ENCODE data around the gene TSPAN10.

TSPAN10 gene

DNA sequence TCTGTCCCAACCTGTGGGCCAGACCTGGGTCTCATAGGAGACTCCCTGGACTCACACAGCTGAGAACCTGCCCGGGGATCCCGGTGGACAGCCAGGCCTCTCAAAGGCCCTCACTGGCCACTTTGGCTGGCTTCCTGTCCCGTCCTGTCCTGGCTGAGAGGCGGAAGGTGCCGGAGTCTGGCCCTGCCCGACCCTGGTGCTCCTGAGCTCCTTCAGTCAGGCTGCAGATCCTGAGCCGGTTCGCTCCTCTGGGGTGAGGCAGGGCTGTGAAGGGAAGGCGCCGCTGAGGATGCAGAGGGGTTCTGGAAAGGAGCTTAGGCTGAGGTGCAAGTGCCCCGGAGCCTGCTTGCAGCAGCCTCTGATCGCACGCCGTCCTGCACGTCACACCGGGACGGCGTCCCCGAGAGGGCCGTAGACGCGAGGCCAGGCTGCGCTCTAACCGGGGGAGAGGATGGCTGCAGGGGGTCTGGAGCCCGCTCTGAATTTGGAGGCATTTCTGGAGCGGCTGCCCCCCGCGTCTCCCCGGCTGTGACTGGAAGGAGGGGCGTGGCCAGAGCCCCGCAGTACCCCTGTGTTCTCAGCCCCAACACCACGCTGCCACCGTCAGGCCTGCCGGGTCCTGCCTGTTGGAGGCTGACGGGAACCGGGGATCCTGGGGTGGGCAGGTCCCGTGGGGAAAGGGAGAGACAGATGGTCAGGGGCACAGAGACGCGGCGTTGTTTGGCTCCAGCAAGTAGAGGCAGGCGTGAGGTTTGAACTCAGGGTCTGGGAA, 51.0 kb downstream of the TSPAN10 start:
- DNase-seq (ENCODE audit: low read depth, low spot score), result no peak

DNA sequence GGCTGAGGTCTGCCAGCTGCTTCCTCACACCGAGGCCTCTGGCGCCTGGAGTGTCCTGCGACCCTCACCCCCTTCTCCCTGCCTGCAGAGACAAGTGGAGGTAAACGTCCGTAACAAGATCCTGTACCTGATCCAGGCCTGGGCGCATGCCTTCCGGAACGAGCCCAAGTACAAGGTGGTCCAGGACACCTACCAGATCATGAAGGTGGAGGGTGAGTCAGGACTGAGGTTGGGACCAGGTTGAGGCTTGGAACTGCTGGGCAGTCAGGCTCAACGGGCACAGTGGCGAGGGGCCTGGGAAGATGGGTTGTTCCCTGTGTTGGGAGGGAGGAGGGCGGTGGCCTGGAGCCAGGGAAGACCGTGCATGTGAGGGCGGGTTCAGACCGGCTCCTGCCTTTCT, 51.6 kb downstream of the TSPAN10 start:
- no peak for DNase-seq (ENCODE audit: low read depth, low spot score)

DNA sequence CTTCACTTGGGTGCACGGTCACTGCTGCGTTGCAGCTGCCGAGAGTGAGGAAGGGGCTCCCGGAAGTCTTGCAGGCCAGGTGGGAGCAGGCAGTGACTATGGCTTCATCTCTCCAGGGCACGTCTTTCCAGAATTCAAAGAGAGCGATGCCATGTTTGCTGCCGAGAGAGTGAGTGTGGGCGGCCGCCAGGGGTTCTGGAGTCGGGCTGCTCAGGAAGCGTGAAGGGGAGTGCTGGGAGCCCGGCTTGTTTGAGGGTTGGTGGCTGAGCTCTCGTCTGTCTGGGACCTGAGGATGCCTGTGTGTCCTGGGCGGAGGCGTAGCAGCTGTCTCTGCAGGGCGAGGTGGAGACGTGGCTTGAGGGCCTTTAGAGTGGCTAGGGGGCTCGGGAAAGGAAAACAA, 53.1 kb downstream of the TSPAN10 start:
- no peak for DNase-seq (ENCODE audit: low read depth, low spot score)

- no peak for DNase-seq (ENCODE audit: low read depth, low spot score)
Measured at GRCh38 chr17:81690549-81690948, 53.6 kb downstream of the TSPAN10 start.

DNA sequence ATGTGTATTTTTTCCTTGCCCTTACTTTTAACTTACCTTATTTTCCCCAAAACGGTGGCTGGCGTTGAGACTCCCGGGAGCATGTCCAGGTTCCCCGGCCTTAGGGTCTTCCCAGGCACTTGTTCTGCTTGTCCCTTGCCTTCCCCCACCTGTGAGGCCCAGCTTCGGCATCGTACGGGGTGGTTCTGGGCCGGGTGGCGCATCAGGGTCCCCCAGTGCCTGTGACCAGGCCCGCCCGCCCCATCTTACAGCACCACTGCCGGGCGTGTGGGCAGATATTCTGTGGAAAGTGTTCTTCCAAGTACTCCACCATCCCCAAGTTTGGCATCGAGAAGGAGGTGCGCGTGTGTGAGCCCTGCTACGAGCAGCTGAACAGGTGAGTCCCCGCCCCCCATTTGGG, 54.2 kb downstream of the TSPAN10 start:
- DNase-seq (ENCODE audit: low read depth, low spot score), result no peak

GRCh38 chr17:81691608-81692007, 54.6 kb downstream of the TSPAN10 start:
- DNase-seq (ENCODE audit: low read depth, low spot score), result no peak

GRCh38 chr17:81693509-81694210, 56.7 kb downstream of the TSPAN10 start:
- no peak for DNase-seq (ENCODE audit: low read depth, low spot score)

GRCh38 chr17:81694810-81695209, 57.8 kb downstream of the TSPAN10 start:
- DNase-seq (ENCODE audit: low read depth, low spot score), result no peak

DNA sequence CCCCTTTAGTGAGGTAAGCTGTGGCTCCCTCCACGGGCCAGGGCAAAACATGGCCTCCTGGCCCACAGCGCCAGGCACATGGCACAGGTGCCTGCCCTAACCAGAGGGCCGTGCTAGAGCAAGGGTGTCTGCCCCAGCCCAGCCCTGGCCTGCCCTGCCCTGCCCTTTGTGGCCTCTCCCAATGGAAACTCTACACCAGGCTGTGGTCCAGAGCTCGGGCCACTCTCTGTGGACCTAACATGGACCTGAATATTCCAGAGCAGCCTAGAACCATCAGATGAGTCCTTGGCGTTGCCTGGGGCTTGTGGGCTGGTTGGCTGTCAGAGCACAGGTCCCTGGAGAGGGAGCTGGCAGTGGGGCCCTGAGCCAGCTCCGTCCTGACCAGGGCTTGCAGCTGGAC, 58.2 kb downstream of the TSPAN10 start:
- DNase-seq (ENCODE audit: low read depth, low spot score), result no peak

GRCh38 chr17:81695801-81696200, 58.8 kb downstream of the TSPAN10 start:
- DNase-seq (ENCODE audit: low read depth, low spot score), result no peak

DNA sequence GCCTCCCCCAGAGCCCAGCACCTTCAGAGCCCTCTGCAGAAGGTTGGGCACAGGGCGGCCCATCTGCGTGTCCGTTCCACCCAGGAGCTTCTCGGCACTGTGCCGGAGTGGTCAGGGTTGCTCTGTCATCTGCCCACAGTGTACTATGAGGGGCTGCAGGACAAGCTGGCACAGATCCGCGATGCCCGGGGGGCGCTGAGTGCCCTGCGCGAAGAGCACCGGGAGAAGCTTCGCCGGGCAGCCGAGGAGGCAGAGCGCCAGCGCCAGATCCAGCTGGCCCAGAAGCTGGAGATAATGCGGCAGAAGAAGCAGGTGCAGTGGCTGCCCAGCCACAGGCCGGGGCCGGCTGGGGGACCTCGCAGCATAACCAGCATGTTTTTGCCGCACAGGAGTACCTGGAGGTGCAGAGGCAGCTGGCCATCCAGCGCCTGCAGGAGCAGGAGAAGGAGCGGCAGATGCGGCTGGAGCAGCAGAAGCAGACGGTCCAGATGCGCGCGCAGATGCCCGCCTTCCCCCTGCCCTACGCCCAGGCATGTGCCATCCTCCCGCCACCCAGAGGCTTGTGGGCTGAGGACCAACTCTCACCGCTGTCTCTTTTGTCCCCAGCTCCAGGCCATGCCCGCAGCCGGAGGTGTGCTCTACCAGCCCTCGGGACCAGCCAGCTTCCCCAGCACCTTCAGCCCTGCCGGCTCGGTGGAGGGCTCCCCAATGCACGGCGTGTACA, 59.4 kb downstream of the TSPAN10 start:
- DNase-seq (ENCODE audit: low read depth, low spot score), result no peak

DNA sequence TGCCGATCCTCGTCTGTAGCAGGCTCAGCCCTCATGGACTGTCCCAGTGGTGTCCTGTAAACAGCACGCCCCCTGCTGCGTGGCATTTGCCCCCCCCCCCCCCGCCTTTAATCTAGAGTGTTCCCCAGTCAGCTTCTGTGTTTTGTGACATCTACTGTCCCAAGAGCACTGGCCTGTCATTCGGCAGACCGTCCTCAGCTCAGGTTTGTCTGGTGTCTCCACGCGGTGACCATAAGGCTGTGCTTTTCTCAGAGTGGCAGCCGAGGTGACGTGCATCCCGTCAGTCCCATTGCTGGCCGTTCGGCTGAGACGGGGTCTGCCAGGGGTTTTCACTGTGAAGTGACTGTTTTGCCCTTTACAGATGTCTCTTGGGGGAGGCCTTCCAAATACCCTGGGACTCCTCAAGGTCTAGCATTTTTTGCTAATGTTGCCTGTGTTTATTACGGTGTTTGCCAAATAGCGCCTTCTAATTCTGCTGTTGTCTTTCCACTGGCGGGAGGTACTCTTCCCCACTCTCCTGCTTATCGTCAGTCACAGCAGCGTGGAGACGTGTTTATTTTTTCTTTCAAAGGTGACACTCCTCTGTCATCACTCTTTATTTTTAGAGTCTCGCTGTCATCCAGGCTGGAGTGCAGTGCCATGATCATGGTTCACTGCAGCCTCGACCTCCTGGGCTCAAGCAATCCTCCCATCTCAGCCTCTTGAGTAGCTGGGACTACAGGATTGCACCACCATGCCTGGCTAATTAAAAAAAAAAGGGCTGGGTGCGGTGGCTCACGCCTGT, 60.5 kb downstream of the TSPAN10 start:
- DNase-seq (ENCODE audit: low read depth, low spot score), result no peak

All from brain pericyte (primary cell).